Measurements from ENCODE around the gene KIF25.

KIF25 gene

GRCh38 chr6:168038576-168039140, 41.2 kb downstream of the KIF25 start:
- no peak for ATAC-seq

- ATAC-seq: no peak
Measured at GRCh38 chr6:168039301-168039700, 41.8 kb downstream of the KIF25 start.

GRCh38 chr6:168039849-168040248, 42.4 kb downstream of the KIF25 start:
- no peak for ATAC-seq

- no peak for ATAC-seq
Measured at GRCh38 chr6:168040856-168041496, 43.5 kb downstream of the KIF25 start.

- no peak for ATAC-seq
Measured at GRCh38 chr6:168041928-168042327, 44.5 kb downstream of the KIF25 start.

- ATAC-seq: no peak
Measured at GRCh38 chr6:168042426-168043192, 45.1 kb downstream of the KIF25 start.

- ATAC-seq: no peak
Measured at GRCh38 chr6:168043193-168043847, 45.8 kb downstream of the KIF25 start.

GRCh38 chr6:168043848-168044415, 46.5 kb downstream of the KIF25 start:
- ATAC-seq: no peak

GRCh38 chr6:168044521-168045130, 47.2 kb downstream of the KIF25 start:
- no peak for ATAC-seq

GRCh38 chr6:168045141-168045691, 47.7 kb downstream of the KIF25 start:
- no peak for ATAC-seq

- ATAC-seq: no peak
Measured at GRCh38 chr6:168045706-168046620, 48.5 kb downstream of the KIF25 start.

GRCh38 chr6:168046696-168047095, 49.2 kb downstream of the KIF25 start:
- no peak for ATAC-seq

- ATAC-seq: peak in 1 of 2 donors; percentile 30
Measured at GRCh38 chr6:168047841-168048723, 50.6 kb downstream of the KIF25 start.

- no peak for ATAC-seq
Measured at GRCh38 chr6:168048724-168049025, 51.2 kb downstream of the KIF25 start.

- ATAC-seq: no peak
Measured at GRCh38 chr6:168049277-168049676, 51.8 kb downstream of the KIF25 start.

- ATAC-seq: no peak
Measured at GRCh38 chr6:168049706-168050224, 52.3 kb downstream of the KIF25 start.

GRCh38 chr6:168050225-168050880, 52.9 kb downstream of the KIF25 start:
- no peak for ATAC-seq

- no peak for ATAC-seq
Measured at GRCh38 chr6:168050881-168051586, 53.6 kb downstream of the KIF25 start.

- no peak for ATAC-seq
Measured at GRCh38 chr6:168051648-168052047, 54.2 kb downstream of the KIF25 start.

Measured in activated CD4-positive, CD25-positive, alpha-beta regulatory T cell treated with anti-CD3 and anti-CD28 coated beads, Interleukin-2, amount 50 U/mL, for 24 hours (primary cell).